ENCODE measurements around the gene CNST. TPM values are rescaled to one million over a fixed set of nuclear protein-coding genes. Genes with fewer than 3 reads are reported as not detected.

Gene CNST
- total RNA-seq, 1 experiment from 2014 or later, result 19.8 TPM

GRCh38 chr1:246617768-246618167, 51.5 kb downstream of the CNST start:
- H2BK12ac ChIP-seq (ENCODE audit: insufficient read length, low read depth, low read length), result no peak overlapping the region
- Mint-ChIP-seq H3K27me3 (ENCODE audit: low read depth) (no peaks in the 10 kb centered on the region), H3K4me3 (no peak overlapping the region), H3K36me3 (ENCODE audit: insufficient read depth in 1 of 3, low read depth in 3 of 3) (peaks cover 4 to 14% (median 8%) of the 10 kb centered on the region in 3 experiments; a peak in 5 of 7 replicates), H3K4me1 (peaks cover 5 to 13% of the 10 kb centered on the region in 2 experiments), H3K9me3 (peaks cover 0 to 3% of the 10 kb centered on the region in 2 experiments; a peak in 1 of 5 replicates), H3K27ac (no peak overlapping the region)
- H2BK120ac ChIP-seq (ENCODE audit: low read depth, low read length, poor library complexity, severe bottlenecking), result no peak overlapping the region
- no peak overlapping the region for H3K23ac ChIP-seq (ENCODE audit: insufficient read length, low read depth, low read length)
- no peaks in the 10 kb centered on the region for H3K27me3 ChIP-seq (ENCODE audit: insufficient read depth, low read length)
- no peak overlapping the region for H2AK5ac ChIP-seq (ENCODE audit: insufficient read length, low read length)
- H4K91ac ChIP-seq (ENCODE audit: insufficient read length, low read depth, low read length), result no peak overlapping the region
- H4K8ac ChIP-seq (replicated peaks; ENCODE audit: insufficient read length, low read depth, low read length), result no peak overlapping the region
- no peak overlapping the region for H2BK20ac ChIP-seq (ENCODE audit: low read depth, low read length, poor library complexity, severe bottlenecking)
- H3K23me2 ChIP-seq (ENCODE audit: insufficient read length, low read depth, low read length, poor library complexity, severe bottlenecking), result no peaks in the 10 kb centered on the region
- WGBS (ENCODE audit: extremely low coverage, insufficient read length, low lambda C conversion rate), result no CpG with 5 or more reads among the region's 3 CpGs
- H4K20me1 ChIP-seq (ENCODE audit: control insufficient read depth, insufficient read depth, insufficient read length), result no peaks in the 10 kb centered on the region
- no peak overlapping the region for H3K18ac ChIP-seq (ENCODE audit: insufficient read length, low read depth, low read length)
- H3K27ac ChIP-seq (ENCODE audit: insufficient read length, low read depth, low read length), result no peak overlapping the region
- H3K14ac ChIP-seq (ENCODE audit: insufficient read depth, low read length), result no peak overlapping the region
- H2BK15ac ChIP-seq (ENCODE audit: low read depth, low read length), result no peak overlapping the region
- H3K4me2 ChIP-seq (ENCODE audit: insufficient read depth, insufficient read length, low read length), result no peak overlapping the region
- H2AFZ ChIP-seq (ENCODE audit: low read length), result no peak overlapping the region
- no peak overlapping the region for H3T11ph ChIP-seq (ENCODE audit: low read length)
- DNase-seq, result no peak
- TF ChIP-seq CTCF (conservative IDR thresholded peaks at IDR 0.05), result no peak
- no peak overlapping the region for H3K56ac ChIP-seq (ENCODE audit: insufficient read length, low read depth, low read length)
- no peak overlapping the region for H4K5ac ChIP-seq (ENCODE audit: insufficient read length, low read depth, low read length)
- H3K4ac ChIP-seq (ENCODE audit: low read depth, low read length), result no peak overlapping the region
- H3K9me3 ChIP-seq (ENCODE audit: control insufficient read depth, low read depth, low read length), result no peaks in the 10 kb centered on the region
- H3K4me1 ChIP-seq (ENCODE audit: insufficient read depth, low read length), result no peaks in the 10 kb centered on the region
- no peaks in the 10 kb centered on the region for H3K79me2 ChIP-seq (ENCODE audit: insufficient read depth, low read length)
- H3K79me1 ChIP-seq (ENCODE audit: insufficient read depth, low read depth, low read length, poor library complexity, severe bottlenecking), result no peaks in the 10 kb centered on the region
- no peak overlapping the region for H2BK5ac ChIP-seq (ENCODE audit: insufficient read length, low read length)
- no peak overlapping the region for H3K9ac ChIP-seq (ENCODE audit: extremely low read depth, insufficient read length, low read length)
